Testis (tissue), 2 donors: ENCODE results near the gene EEIG1.

ENCODE experiments used
- POLR2A ChIP-seq: fragments of 450-650 bp; IDR thresholded peaks from one replicate; pipeline ENCODE4 v1.6.1; 2017; ENCODE audit warnings: antibody characterized with exemption, mild to moderate bottlenecking, moderate library complexity
- TF ChIP-seq, protein P1 (sequence below), 3 experiments: fragments of 450-650 bp in 2 of 3; fragments of 200-600 bp in 1 of 3; sonication (generic) in 1 of 3; IDR thresholded peaks; one replicate each; pipeline ENCODE4 v1.5.1; 2016 to 2019; ENCODE audit warnings: antibody characterized with exemption in 3 of 3, mild to moderate bottlenecking in 2 of 3, moderate library complexity in 1 of 3

- TF ChIP-seq, protein P1, sequence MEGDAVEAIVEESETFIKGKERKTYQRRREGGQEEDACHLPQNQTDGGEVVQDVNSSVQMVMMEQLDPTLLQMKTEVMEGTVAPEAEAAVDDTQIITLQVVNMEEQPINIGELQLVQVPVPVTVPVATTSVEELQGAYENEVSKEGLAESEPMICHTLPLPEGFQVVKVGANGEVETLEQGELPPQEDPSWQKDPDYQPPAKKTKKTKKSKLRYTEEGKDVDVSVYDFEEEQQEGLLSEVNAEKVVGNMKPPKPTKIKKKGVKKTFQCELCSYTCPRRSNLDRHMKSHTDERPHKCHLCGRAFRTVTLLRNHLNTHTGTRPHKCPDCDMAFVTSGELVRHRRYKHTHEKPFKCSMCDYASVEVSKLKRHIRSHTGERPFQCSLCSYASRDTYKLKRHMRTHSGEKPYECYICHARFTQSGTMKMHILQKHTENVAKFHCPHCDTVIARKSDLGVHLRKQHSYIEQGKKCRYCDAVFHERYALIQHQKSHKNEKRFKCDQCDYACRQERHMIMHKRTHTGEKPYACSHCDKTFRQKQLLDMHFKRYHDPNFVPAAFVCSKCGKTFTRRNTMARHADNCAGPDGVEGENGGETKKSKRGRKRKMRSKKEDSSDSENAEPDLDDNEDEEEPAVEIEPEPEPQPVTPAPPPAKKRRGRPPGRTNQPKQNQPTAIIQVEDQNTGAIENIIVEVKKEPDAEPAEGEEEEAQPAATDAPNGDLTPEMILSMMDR (IDR thresholded peaks at IDR 0.05) = no peak
- TF ChIP-seq POLR2A = no peak
Observed at GRCh38 chr9:128009639-128010038, 28.9 kb upstream of the EEIG1 start.
